DOHH2 (cell line): ENCODE results near the gene BLOC1S5.

ENCODE experiments used
- H3F3A ChIP-seq: fragments of 200-600 bp; sonication (generic), shearing (Covaris generic); 2 replicates; pipeline ENCODE4 v1.6.0; 2016; ENCODE audit warnings: antibody characterized with exemption, mild to moderate bottlenecking; ENCODE audit not compliant: control insufficient read depth, insufficient read depth
- H3K27ac ChIP-seq: fragments of 200-600 bp; sonication (generic); 2 replicates; pipeline ENCODE4 v1.5.1; 2014; ENCODE audit warnings: low read depth, mild to moderate bottlenecking, low read length, moderate library complexity
- H3K27me3 ChIP-seq: fragments of 200-600 bp; sonication (generic); 2 replicates; pipeline ENCODE4 v1.6.1; 2014; ENCODE audit warnings: mild to moderate bottlenecking, low read length, mixed read lengths; ENCODE audit not compliant: control insufficient read depth
- H3K36me3 ChIP-seq: fragments of 200-600 bp; sonication (generic); 2 replicates; pipeline ENCODE4 v1.6.1; 2014; ENCODE audit warnings: mild to moderate bottlenecking, low read length, moderate library complexity, mixed read lengths; ENCODE audit not compliant: control insufficient read depth
- H3K4me1 ChIP-seq: fragments of 200-600 bp; sonication (generic); 2 replicates; pipeline ENCODE4 v1.6.1; 2014; ENCODE audit warnings: mild to moderate bottlenecking, low read length, mixed read lengths; ENCODE audit not compliant: control insufficient read depth
- H3K4me2 ChIP-seq: fragments of 200-600 bp; sonication (generic); 2 replicates; pipeline ENCODE4 v1.6.0; 2014; ENCODE audit warnings: mild to moderate bottlenecking, low read length, moderate library complexity
- H3K4me3 ChIP-seq: fragments of 200-600 bp; sonication (generic); 2 replicates; pipeline ENCODE4 v1.5.1; 2014; ENCODE audit warnings: mild to moderate bottlenecking, low read length, mixed read lengths
- H3K79me2 ChIP-seq: fragments of 200-600 bp; sonication (generic); 2 replicates; pipeline ENCODE4 v1.6.1; 2014; ENCODE audit warnings: mild to moderate bottlenecking, low read length, mixed read lengths; ENCODE audit not compliant: control insufficient read depth
- H3K9me2 ChIP-seq: fragments of 200-600 bp; sonication (generic); replicated peaks from 2 replicates; pipeline ENCODE4 v1.6.1; 2014; ENCODE audit warnings: mild to moderate bottlenecking, low read length, mixed read lengths; ENCODE audit not compliant: control insufficient read depth
- H3K9me3 ChIP-seq: fragments of 200-600 bp; sonication (generic); 2 replicates; pipeline ENCODE4 v1.6.1; 2014; ENCODE audit warnings: antibody characterized with exemption, low read length, mixed read lengths; ENCODE audit not compliant: control insufficient read depth, insufficient read depth
- H4K20me1 ChIP-seq: fragments of 200-600 bp; sonication (generic); 2 replicates; pipeline ENCODE4 v1.6.0; 2014; ENCODE audit warnings: low read depth, mild to moderate bottlenecking, antibody characterized with exemption, low read length, moderate library complexity; ENCODE audit not compliant: control insufficient read depth, insufficient read depth
- EZH2phosphoT487 ChIP-seq: fragments of 200-600 bp; sonication (generic); IDR thresholded peaks from 2 replicates; pipeline ENCODE4 v1.6.1; 2017; ENCODE audit warnings: borderline replicate concordance, mild to moderate bottlenecking, antibody characterized with exemption, low read length, moderate library complexity, mixed read lengths
- TF ChIP-seq, protein P1 (sequence below): fragments of 200-600 bp; sonication (generic); IDR thresholded peaks from one replicate; pipeline ENCODE4 v1.5.1; 2014; ENCODE audit warnings: antibody characterized with exemption, mild to moderate bottlenecking, low read depth, low read length; ENCODE audit not compliant: poor library complexity, severe bottlenecking

The BLOC1S5 gene

DNA sequence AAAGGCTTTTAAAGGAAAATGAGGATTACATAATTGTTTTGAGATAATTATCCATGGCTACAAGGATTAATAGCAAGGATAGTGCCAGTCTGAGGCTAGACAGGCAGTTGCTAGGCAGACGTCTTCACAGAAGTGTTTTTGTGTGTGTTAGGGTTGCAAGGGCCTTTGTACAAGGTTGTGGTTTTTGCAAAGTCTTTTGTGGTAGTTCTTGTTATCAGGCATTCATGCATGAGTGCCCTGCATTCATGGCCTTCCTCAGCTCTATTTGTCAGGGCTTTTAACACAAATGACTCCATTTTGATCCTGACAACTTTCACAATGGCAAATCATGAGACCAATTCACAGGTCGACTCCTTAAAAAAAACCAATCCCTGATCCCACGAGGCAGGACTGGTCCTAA lies 85.5 kb downstream of the BLOC1S5 start:
- Histone ChIP-seq H3K9me2 (no peaks in the 10 kb centered on the region), H3K4me1 (peaks cover 9% of the 10 kb centered on the region), H3K9me3 (no peaks in the 10 kb centered on the region), H3K27me3 (peaks cover 21% of the 10 kb centered on the region), H3K27ac (no peak overlapping the region), H3F3A (no peaks in the 10 kb centered on the region), H4K20me1 (no peaks in the 10 kb centered on the region), H3K4me3 (no peak overlapping the region), H3K79me2 (no peaks in the 10 kb centered on the region), H3K4me2 (no peak overlapping the region), H3K36me3 (no peaks in the 10 kb centered on the region)
- TF ChIP-seq, protein P1, sequence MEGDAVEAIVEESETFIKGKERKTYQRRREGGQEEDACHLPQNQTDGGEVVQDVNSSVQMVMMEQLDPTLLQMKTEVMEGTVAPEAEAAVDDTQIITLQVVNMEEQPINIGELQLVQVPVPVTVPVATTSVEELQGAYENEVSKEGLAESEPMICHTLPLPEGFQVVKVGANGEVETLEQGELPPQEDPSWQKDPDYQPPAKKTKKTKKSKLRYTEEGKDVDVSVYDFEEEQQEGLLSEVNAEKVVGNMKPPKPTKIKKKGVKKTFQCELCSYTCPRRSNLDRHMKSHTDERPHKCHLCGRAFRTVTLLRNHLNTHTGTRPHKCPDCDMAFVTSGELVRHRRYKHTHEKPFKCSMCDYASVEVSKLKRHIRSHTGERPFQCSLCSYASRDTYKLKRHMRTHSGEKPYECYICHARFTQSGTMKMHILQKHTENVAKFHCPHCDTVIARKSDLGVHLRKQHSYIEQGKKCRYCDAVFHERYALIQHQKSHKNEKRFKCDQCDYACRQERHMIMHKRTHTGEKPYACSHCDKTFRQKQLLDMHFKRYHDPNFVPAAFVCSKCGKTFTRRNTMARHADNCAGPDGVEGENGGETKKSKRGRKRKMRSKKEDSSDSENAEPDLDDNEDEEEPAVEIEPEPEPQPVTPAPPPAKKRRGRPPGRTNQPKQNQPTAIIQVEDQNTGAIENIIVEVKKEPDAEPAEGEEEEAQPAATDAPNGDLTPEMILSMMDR: no peak
- TF ChIP-seq EZH2phosphoT487: no peak

DNA sequence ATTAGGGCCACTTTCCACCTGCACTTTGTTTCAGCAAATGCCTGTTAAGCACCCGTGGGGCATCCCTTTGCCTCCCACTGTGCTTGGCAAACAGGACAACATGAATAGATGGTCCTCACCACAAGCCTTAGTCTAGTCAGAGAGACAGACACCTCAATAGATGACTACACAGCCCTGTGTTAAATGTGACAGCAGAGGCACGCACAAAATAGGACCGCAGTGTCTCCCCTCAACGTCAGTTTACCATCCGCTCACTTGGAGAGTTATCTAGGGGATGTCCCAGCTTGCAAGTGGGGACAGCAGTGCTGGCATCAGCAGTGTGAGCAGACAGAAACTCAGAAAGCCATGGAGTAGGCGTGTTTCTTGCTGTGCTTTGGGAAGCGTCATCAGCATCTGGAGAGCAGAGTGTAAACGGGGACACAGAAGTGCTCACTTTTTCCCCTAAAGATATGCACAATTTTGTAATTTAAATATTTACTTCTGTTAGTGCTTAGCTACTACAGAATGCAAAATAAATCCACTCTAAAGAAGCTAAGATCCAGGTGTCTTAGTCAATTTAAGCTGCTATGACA lies 87.6 kb downstream of the BLOC1S5 start:
- no peak for TF ChIP-seq EZH2phosphoT487
- TF ChIP-seq, protein P1: no peak
- Histone ChIP-seq H3K4me3 (no peak overlapping the region), H3K4me2 (no peak overlapping the region), H3F3A (no peaks in the 10 kb centered on the region), H3K27ac (no peak overlapping the region), H4K20me1 (no peaks in the 10 kb centered on the region), H3K79me2 (no peaks in the 10 kb centered on the region), H3K27me3 (peaks cover 21% of the 10 kb centered on the region), H3K9me2 (no peaks in the 10 kb centered on the region), H3K9me3 (no peaks in the 10 kb centered on the region), H3K36me3 (no peaks in the 10 kb centered on the region), H3K4me1 (peaks cover 9% of the 10 kb centered on the region)

DNA sequence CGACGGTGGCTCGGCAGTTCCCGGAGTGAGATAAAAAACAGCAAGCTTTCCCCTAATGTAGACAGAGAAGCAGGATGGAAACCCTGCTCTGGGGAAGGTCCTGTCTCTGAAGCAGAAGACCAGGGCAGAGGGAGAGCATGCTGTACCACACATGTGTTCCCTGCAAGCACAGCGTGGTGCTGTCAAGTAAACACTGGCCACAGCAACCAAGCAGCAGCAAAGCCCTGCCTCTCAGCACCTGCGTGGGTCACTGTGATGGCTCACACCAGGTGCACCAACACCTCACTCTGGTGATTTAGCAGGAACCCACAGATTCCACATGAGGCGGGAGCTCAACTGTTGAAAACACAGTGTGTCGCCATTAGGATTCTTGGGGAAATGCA lies 88.4 kb downstream of the BLOC1S5 start:
- Histone ChIP-seq H3K36me3 (no peaks in the 10 kb centered on the region), H4K20me1 (no peaks in the 10 kb centered on the region), H3K9me2 (no peaks in the 10 kb centered on the region), H3K79me2 (no peaks in the 10 kb centered on the region), H3K4me3 (no peak overlapping the region), H3K4me1 (peaks cover 9% of the 10 kb centered on the region), H3K27me3 (peaks cover 21% of the 10 kb centered on the region), H3F3A (no peaks in the 10 kb centered on the region), H3K9me3 (no peaks in the 10 kb centered on the region), H3K4me2 (no peak overlapping the region), H3K27ac (no peak overlapping the region)
- TF ChIP-seq EZH2phosphoT487: no peak
- TF ChIP-seq, protein P1: no peak
